ENCODE data around the gene ZNF3.

ZNF3 gene

GRCh38 chr7:100098913-100099312 lies 17.4 kb upstream of the ZNF3 start:
- no peak for ATAC-seq
- TF ChIP-seq ARNTL (CRISPR knock-in tag; IDR thresholded peaks at IDR 0.05; ENCODE audit: borderline replicate concordance, low read depth) = no peak
- no peak for TF ChIP-seq ZC3H10 (CRISPR knock-in tag; IDR thresholded peaks at IDR 0.05)
- TF ChIP-seq TOX (CRISPR knock-in tag; IDR thresholded peaks at IDR 0.05; ENCODE audit: borderline replicate concordance) = no peak
- TF ChIP-seq ISL1 (CRISPR knock-in tag; IDR thresholded peaks at IDR 0.05) = no peak
- TF ChIP-seq ZFP3 (CRISPR knock-in tag; IDR thresholded peaks at IDR 0.05) = no peak
- TF ChIP-seq PPARA (CRISPR knock-in tag; IDR thresholded peaks at IDR 0.05; ENCODE audit: borderline replicate concordance) = no peak
- TF ChIP-seq ZNF565 (CRISPR knock-in tag; conservative IDR thresholded peaks at IDR 0.05; ENCODE audit: low read depth) = no peak
- TF ChIP-seq ZFP30 (CRISPR knock-in tag; IDR thresholded peaks at IDR 0.05) = no peak
- TF ChIP-seq ZNF70 (CRISPR knock-in tag; IDR thresholded peaks at IDR 0.05) = no peak
- TF ChIP-seq CSDC2 (CRISPR knock-in tag; IDR thresholded peaks at IDR 0.05) = no peak
- no peak for TF ChIP-seq OSR1 (CRISPR knock-in tag; IDR thresholded peaks at IDR 0.05)
- TF ChIP-seq ESRRG (CRISPR knock-in tag; IDR thresholded peaks at IDR 0.05) = no peak
- no peak for TF ChIP-seq POU6F1 (CRISPR knock-in tag; IDR thresholded peaks at IDR 0.05; ENCODE audit: borderline replicate concordance, low read depth)
- TF ChIP-seq RARB (CRISPR knock-in tag; IDR thresholded peaks at IDR 0.05) = no peak
- no peak for TF ChIP-seq BACH2 (CRISPR knock-in tag; IDR thresholded peaks at IDR 0.05; ENCODE audit: borderline replicate concordance)
- no peak for TF ChIP-seq TSHZ2 (CRISPR knock-in tag; IDR thresholded peaks at IDR 0.05)

DNA sequence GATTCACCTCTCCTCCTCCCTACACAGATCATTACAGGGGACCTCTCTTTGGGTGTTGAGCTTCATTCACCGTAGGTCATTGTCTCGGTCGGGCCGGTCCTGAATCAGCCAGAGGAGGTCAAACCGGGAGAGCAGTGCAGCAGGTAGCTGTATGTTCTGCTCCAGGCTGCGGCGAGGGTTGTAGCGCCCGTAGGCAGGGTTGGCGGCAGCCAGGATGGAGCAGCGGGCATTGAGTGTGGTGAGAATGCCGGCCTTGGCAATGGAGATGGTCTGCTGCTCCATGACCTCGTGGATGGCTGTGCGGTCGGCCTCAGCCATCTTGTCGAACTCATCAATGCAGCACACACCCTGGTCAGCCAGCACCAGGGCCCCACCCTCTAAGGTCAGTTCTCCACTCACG lies 14.2 kb upstream of the ZNF3 start:
- ATAC-seq = no peak
- no peak for TF ChIP-seq ZFP3 (CRISPR knock-in tag; IDR thresholded peaks at IDR 0.05)
- TF ChIP-seq ARNTL (CRISPR knock-in tag; IDR thresholded peaks at IDR 0.05; ENCODE audit: borderline replicate concordance, low read depth) = no peak
- no peak for TF ChIP-seq ISL1 (CRISPR knock-in tag; IDR thresholded peaks at IDR 0.05)
- no peak for TF ChIP-seq OSR1 (CRISPR knock-in tag; IDR thresholded peaks at IDR 0.05)
- no peak for TF ChIP-seq CSDC2 (CRISPR knock-in tag; IDR thresholded peaks at IDR 0.05)
- TF ChIP-seq BACH2 (CRISPR knock-in tag; IDR thresholded peaks at IDR 0.05; ENCODE audit: borderline replicate concordance) = no peak
- no peak for TF ChIP-seq POU6F1 (CRISPR knock-in tag; IDR thresholded peaks at IDR 0.05; ENCODE audit: borderline replicate concordance, low read depth)
- TF ChIP-seq CREB5 (CRISPR knock-in tag; IDR thresholded peaks at IDR 0.05; ENCODE audit: low read depth) = no peak
- TF ChIP-seq TOX (CRISPR knock-in tag; IDR thresholded peaks at IDR 0.05; ENCODE audit: borderline replicate concordance) = no peak
- TF ChIP-seq ZC3H10 (CRISPR knock-in tag; IDR thresholded peaks at IDR 0.05) = no peak
- TF ChIP-seq GLIS3 (CRISPR knock-in tag; IDR thresholded peaks at IDR 0.05) = no peak
- no peak for TF ChIP-seq ZNF8 (CRISPR knock-in tag; IDR thresholded peaks at IDR 0.05)
- TF ChIP-seq ESRRG (CRISPR knock-in tag; IDR thresholded peaks at IDR 0.05) = no peak
- no peak for TF ChIP-seq PATZ1 (CRISPR knock-in tag; IDR thresholded peaks at IDR 0.05; ENCODE audit: borderline replicate concordance)
- no peak for TF ChIP-seq ZFP30 (CRISPR knock-in tag; IDR thresholded peaks at IDR 0.05)
- no peak for TF ChIP-seq RARB (CRISPR knock-in tag; IDR thresholded peaks at IDR 0.05)
- no peak for TF ChIP-seq TSHZ2 (CRISPR knock-in tag; IDR thresholded peaks at IDR 0.05)
- no peak for TF ChIP-seq ZNF565 (CRISPR knock-in tag; conservative IDR thresholded peaks at IDR 0.05; ENCODE audit: low read depth)

Measured in SK-N-SH treated with all-trans-retinoic acid at 6 μM for 48 hours (cell line).